ENCODE results near the gene DIS3L2. TPM values are rescaled to one million over a fixed set of nuclear protein-coding genes. Genes with fewer than 3 reads are reported as not detected.

Gene DIS3L2
- total and polyA plus RNA-seq, 2 experiments from 2014 or later = 9.3 to 15.6 TPM

DNA sequence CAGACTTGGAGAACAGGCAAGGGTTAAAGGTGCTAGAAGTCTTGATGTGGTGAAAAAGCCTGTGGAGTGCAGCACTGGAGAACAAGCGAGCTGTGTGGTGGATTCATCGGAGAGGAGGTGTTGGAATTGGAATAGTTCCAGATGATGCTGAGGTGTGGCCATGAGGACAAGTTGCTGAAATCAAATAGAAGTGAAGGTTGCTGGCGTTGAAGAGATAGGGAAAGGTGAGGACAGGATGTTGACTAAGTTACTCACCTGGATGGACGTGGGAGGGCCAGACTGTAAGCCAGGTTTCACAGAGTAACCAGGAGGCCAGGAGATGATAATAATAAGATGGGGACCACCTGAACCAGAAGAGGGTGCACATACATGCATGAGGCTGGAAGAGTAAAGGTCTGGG, 173.4 kb downstream of the DIS3L2 start:
- no peak for TF ChIP-seq EZH2 (IDR thresholded peaks at IDR 0.05; ENCODE audit: insufficient read depth, poor library complexity, severe bottlenecking)
- TF ChIP-seq EZH2phosphoT487 (IDR thresholded peaks at IDR 0.05; ENCODE audit: insufficient read depth, low read depth) = no peak
- Histone ChIP-seq H3F3A (ENCODE audit: insufficient read depth) (peaks cover 28% of the 10 kb centered on the region), H3K9me2 (ENCODE audit: insufficient read depth) (no peaks in the 10 kb centered on the region), H3K4me2 (ENCODE audit: unreplicated experiment) (no peak overlapping the region), H3K79me2 (ENCODE audit: insufficient read depth) (no peaks in the 10 kb centered on the region), H3K9me3 (ENCODE audit: low read depth) (no peaks in the 10 kb centered on the region), H3K27ac (no peak overlapping the region), H3K27me3 (replicated peaks; ENCODE audit: insufficient read depth) (no peaks in the 10 kb centered on the region), H3K4me3 (no peak overlapping the region), H4K20me1 (ENCODE audit: insufficient read depth) (no peaks in the 10 kb centered on the region), H2AFZ (no peak overlapping the region), H3K9ac (no peak overlapping the region), H3K36me3 (ENCODE audit: low read depth) (0 out of 2 replicates have a peak, but pooled peaks cover 8% of the 10 kb centered on the region), H3K4me1 (ENCODE audit: insufficient read depth) (peaks cover 35% of the 10 kb centered on the region)
- in situ Hi-C loops (cut with MboI) = loop anchor here (10.0 kb wide), 1 partner anchor 210 kb away; the partner anchor contains the start of gene NPPC
- WGBS, 2 experiments (ENCODE audit: low coverage in 1 of 2, low lambda C conversion rate in 2 of 2, missing lambda C conversion rate in 2 of 2) = 94 to 96% methylated on average over 4 of the region's 4 CpGs
- no peak for DNase-seq

GRCh38 chr2:232137356-232138147, 176.0 kb downstream of the DIS3L2 start:
- H3K4me2 ChIP-seq (ENCODE audit: unreplicated experiment) = peak overlapping the region; percentile 23
- no peak overlapping the region for H3K9ac ChIP-seq
- peak overlapping the region; percentile 29 for H3K27ac ChIP-seq
- H3K4me3 ChIP-seq = no peak overlapping the region
- H2AFZ ChIP-seq = no peak overlapping the region
- in situ Hi-C loops (cut with MboI) = loop anchor here (10.0 kb wide), 1 partner anchor 213 kb away; the partner anchor contains the start of gene NPPC
- no peaks in the 10 kb centered on the region for H3K9me2 ChIP-seq (ENCODE audit: insufficient read depth)
- no peaks in the 10 kb centered on the region for H3K9me3 ChIP-seq (ENCODE audit: low read depth)
- 76 to 83% methylated on average over 3 of the region's 3 CpGs for WGBS, 2 experiments (ENCODE audit: low coverage in 1 of 2, low lambda C conversion rate in 2 of 2, missing lambda C conversion rate in 2 of 2)
- H4K20me1 ChIP-seq (ENCODE audit: insufficient read depth) = no peaks in the 10 kb centered on the region
- H3F3A ChIP-seq (ENCODE audit: insufficient read depth) = peaks cover 42% of the 10 kb centered on the region
- TF ChIP-seq EZH2phosphoT487 (IDR thresholded peaks at IDR 0.05; ENCODE audit: insufficient read depth, low read depth) (no peak), EZH2 (IDR thresholded peaks at IDR 0.05; ENCODE audit: insufficient read depth, poor library complexity, severe bottlenecking) (no peak)
- peak; percentile 59 for DNase-seq
- H3K36me3 ChIP-seq (ENCODE audit: low read depth) = no peaks in the 10 kb centered on the region
- peaks cover 47% of the 10 kb centered on the region for H3K4me1 ChIP-seq (ENCODE audit: insufficient read depth)
- no peaks in the 10 kb centered on the region for H3K27me3 ChIP-seq (replicated peaks; ENCODE audit: insufficient read depth)
- no peaks in the 10 kb centered on the region for H3K79me2 ChIP-seq (ENCODE audit: insufficient read depth)

DNA sequence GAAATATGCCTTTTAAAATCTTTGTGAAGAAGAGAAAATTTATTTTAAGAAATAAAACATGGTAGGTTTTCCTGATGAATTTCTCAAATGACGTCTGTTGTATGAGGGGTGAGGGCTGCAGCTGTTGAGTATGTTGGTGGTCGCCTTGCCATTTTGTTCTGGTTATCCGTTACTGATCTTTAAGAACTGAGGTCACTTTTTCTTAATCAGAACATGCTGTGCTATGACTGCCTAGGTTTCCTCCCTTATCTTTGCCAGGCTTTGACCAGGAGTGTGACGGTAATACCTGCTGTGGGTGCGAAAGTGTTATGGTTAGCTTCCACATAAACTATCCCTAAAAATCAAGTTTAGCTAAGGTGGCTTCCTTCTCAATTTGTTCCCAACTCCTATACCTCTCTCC, 176.9 kb downstream of the DIS3L2 start:
- in situ Hi-C loops (cut with MboI) = loop anchor here (10.0 kb wide), 1 partner anchor 214 kb away; the partner anchor contains the start of gene NPPC

DNA sequence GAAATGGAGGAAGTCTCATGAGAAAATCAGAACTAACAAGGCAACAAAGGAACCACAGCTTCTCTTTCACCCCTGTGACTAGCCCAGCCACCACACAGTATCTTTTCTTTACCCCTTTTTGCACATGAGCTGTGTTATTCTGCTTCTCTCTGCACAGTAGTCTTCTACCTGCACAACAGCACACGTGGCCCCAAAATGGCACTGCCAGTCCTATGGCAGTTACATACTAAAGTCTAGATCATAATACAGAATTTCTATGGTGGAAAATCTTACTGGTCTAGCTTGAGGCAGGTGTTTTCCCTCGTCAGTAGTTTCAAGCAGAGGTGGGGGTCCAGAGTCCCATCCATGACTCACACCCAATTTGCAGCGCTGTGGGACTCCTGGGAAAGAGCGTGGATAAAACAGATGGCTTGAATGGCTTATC, 177.7 kb downstream of the DIS3L2 start:
- Histone ChIP-seq H3K79me2 (ENCODE audit: insufficient read depth) (no peaks in the 10 kb centered on the region), H3K9me2 (ENCODE audit: insufficient read depth) (no peaks in the 10 kb centered on the region), H3K4me1 (ENCODE audit: insufficient read depth) (peaks cover 47% of the 10 kb centered on the region), H3K27ac (no peak overlapping the region), H3K4me2 (ENCODE audit: unreplicated experiment) (no peak overlapping the region), H3F3A (ENCODE audit: insufficient read depth) (peaks cover 42% of the 10 kb centered on the region), H3K9ac (no peak overlapping the region), H2AFZ (no peak overlapping the region), H3K4me3 (no peak overlapping the region), H4K20me1 (ENCODE audit: insufficient read depth) (no peaks in the 10 kb centered on the region), H3K36me3 (ENCODE audit: low read depth) (no peaks in the 10 kb centered on the region; the same call in 1 of the 2 replicates), H3K9me3 (ENCODE audit: low read depth) (no peaks in the 10 kb centered on the region), H3K27me3 (replicated peaks; ENCODE audit: insufficient read depth) (no peaks in the 10 kb centered on the region)
- WGBS, 2 experiments (ENCODE audit: low coverage in 1 of 2, low lambda C conversion rate in 2 of 2, missing lambda C conversion rate in 2 of 2) = 95 to 98% methylated on average over 4 of the region's 4 CpGs
- TF ChIP-seq EZH2phosphoT487 (IDR thresholded peaks at IDR 0.05; ENCODE audit: insufficient read depth, low read depth) (no peak), EZH2 (IDR thresholded peaks at IDR 0.05; ENCODE audit: insufficient read depth, poor library complexity, severe bottlenecking) (no peak)
- in situ Hi-C loops (cut with MboI) = loop anchor here (10.0 kb wide), 1 partner anchor 214 kb away; the partner anchor contains the start of gene NPPC
- DNase-seq = no peak

More for the DNA sequence above, 176.9 kb downstream of the DIS3L2 start:
- H2AFZ ChIP-seq = no peak overlapping the region
- no peak overlapping the region for H3K4me2 ChIP-seq (ENCODE audit: unreplicated experiment)
- H3K4me3 ChIP-seq = no peak overlapping the region
- TF ChIP-seq EZH2 (IDR thresholded peaks at IDR 0.05; ENCODE audit: insufficient read depth, poor library complexity, severe bottlenecking) = no peak
- no peak for TF ChIP-seq EZH2phosphoT487 (IDR thresholded peaks at IDR 0.05; ENCODE audit: insufficient read depth, low read depth)
- H3K9me3 ChIP-seq (ENCODE audit: low read depth) = no peaks in the 10 kb centered on the region
- peaks cover 47% of the 10 kb centered on the region for H3K4me1 ChIP-seq (ENCODE audit: insufficient read depth)
- H3K36me3 ChIP-seq (ENCODE audit: low read depth) = no peaks in the 10 kb centered on the region
- no peaks in the 10 kb centered on the region for H3K79me2 ChIP-seq (ENCODE audit: insufficient read depth)
- H3F3A ChIP-seq (ENCODE audit: insufficient read depth) = peaks cover 42% of the 10 kb centered on the region
- no peaks in the 10 kb centered on the region for H3K9me2 ChIP-seq (ENCODE audit: insufficient read depth)
- no peak overlapping the region for H3K27ac ChIP-seq
- no peak for DNase-seq
- 85 to 86% methylated on average over 5 of the region's 5 CpGs for WGBS, 2 experiments (ENCODE audit: low coverage in 1 of 2, low lambda C conversion rate in 2 of 2, missing lambda C conversion rate in 2 of 2)
- no peaks in the 10 kb centered on the region for H4K20me1 ChIP-seq (ENCODE audit: insufficient read depth)
- H3K27me3 ChIP-seq (replicated peaks; ENCODE audit: insufficient read depth) = no peaks in the 10 kb centered on the region
- H3K9ac ChIP-seq = no peak overlapping the region
